GM21576 (cell line): ENCODE results near the gene LHX4.

Source experiments
- ATAC-seq: cut with Tn5 transposase; IDR thresholded peaks from one replicate; pipeline ENCODE4 v1.9.1; 2021; ENCODE audit warnings: mild to moderate bottlenecking, moderate library complexity; ENCODE audit not compliant: unreplicated experiment

LHX4 gene

GRCh38 chr1:180256341-180257027 lies 26.4 kb downstream of the LHX4 start:
- ATAC-seq, result no peak

GRCh38 chr1:180257028-180257386 lies 26.9 kb downstream of the LHX4 start:
- ATAC-seq, result no peak

GRCh38 chr1:180257486-180257885 lies 27.4 kb downstream of the LHX4 start:
- no peak for ATAC-seq

GRCh38 chr1:180258290-180258689 lies 28.2 kb downstream of the LHX4 start:
- ATAC-seq, result no peak

GRCh38 chr1:180258935-180259334 lies 28.9 kb downstream of the LHX4 start:
- no peak for ATAC-seq

GRCh38 chr1:180259431-180260338 lies 29.6 kb downstream of the LHX4 start:
- no peak for ATAC-seq

GRCh38 chr1:180260541-180260940 lies 30.5 kb downstream of the LHX4 start:
- ATAC-seq, result no peak

GRCh38 chr1:180261030-180261429 lies 31.0 kb downstream of the LHX4 start:
- ATAC-seq, result no peak

GRCh38 chr1:180261524-180262155 lies 31.6 kb downstream of the LHX4 start:
- ATAC-seq, result no peak

- ATAC-seq, result no peak
Measured at GRCh38 chr1:180262628-180263488, 32.8 kb downstream of the LHX4 start.

GRCh38 chr1:180264595-180264994 lies 34.5 kb downstream of the LHX4 start:
- no peak for ATAC-seq

- no peak for ATAC-seq
Measured at GRCh38 chr1:180265201-180265600, 35.1 kb downstream of the LHX4 start.

GRCh38 chr1:180265871-180266270 lies 35.8 kb downstream of the LHX4 start:
- no peak for ATAC-seq

GRCh38 chr1:180266275-180267210 lies 36.5 kb downstream of the LHX4 start:
- no peak for ATAC-seq

- ATAC-seq, result no peak
Measured at GRCh38 chr1:180267211-180267561, 37.1 kb downstream of the LHX4 start.

- no peak for ATAC-seq
Measured at GRCh38 chr1:180267761-180268555, 37.9 kb downstream of the LHX4 start.

- ATAC-seq, result no peak
Measured at GRCh38 chr1:180268556-180269075, 38.6 kb downstream of the LHX4 start.

GRCh38 chr1:180269645-180270529 lies 39.8 kb downstream of the LHX4 start:
- no peak for ATAC-seq
